SK-N-MC (cell line): ENCODE measurements around the gene TEX261.

Experiments used
- EZH2 ChIP-seq: fragments of 200-600 bp; sonication (generic); IDR thresholded peaks from one replicate; pipeline ENCODE4 v1.6.1; 2017; ENCODE audit warnings: antibody characterized with exemption
- POLR2AphosphoS5 ChIP-seq: IDR thresholded peaks from 2 replicates; pipeline ENCODE4 v1.6.1; 2012; ENCODE audit warnings: mild to moderate bottlenecking, low read depth, low read length, borderline replicate concordance

- TF ChIP-seq EZH2 (no peak), POLR2AphosphoS5 (no peak)
These were observed 36.9 kb downstream of the TEX261 start for GRCh38 chr2:70957798-70958197.
